B cell (primary cell): ENCODE measurements around the gene CCDC34. TPM values are rescaled to one million over a fixed set of nuclear protein-coding genes. Genes with fewer than 3 reads are reported as not detected.

Experiments used
- ATAC-seq: fragments of 200-7000 bp; cut with Tn5 transposase; one replicate; pipeline ENCODE4 v1.10.0; 2021; ENCODE audit warnings: low read depth, mild to moderate bottlenecking, moderate number of reproducible peaks, moderate library complexity
- CTCF ChIA-PET: fragments of 350-600 bp; sonication (Branson Sonifier 250); formaldehyde crosslinking; loops from one replicate; lab custom pipeline; 2021; ENCODE audit warnings: antibody characterized with exemption, inconsistent platforms; lab: Charles Lee
- POLR2A ChIA-PET: fragments of 350-600 bp; sonication (Branson Sonifier 250); formaldehyde crosslinking; loops from one replicate; lab custom pipeline; 2021; ENCODE audit warnings: antibody characterized with exemption; lab: Charles Lee
- DNase-seq: peaks from one replicate; pipeline ENCODE4 v3.0.0; 2013
- H2AFZ ChIP-seq: 2 replicates; pipeline ENCODE4 v1.6.1; 2012; ENCODE audit warnings: mild to moderate bottlenecking, low read depth, low read length; ENCODE audit not compliant: insufficient read depth, poor library complexity, severe bottlenecking
- H3K27ac ChIP-seq, 2 donors: 1 replicate in 1 of 2; 2 replicates in 1 of 2; pipeline ENCODE4 v1.5.1; 2012 to 2013; ENCODE audit warnings: low read length in 2 of 2, mild to moderate bottlenecking in 2 of 2, moderate library complexity in 1 of 2
- H3K27me3 ChIP-seq, 4 experiments: fragments of 200-600 bp in 1 of 4; sonication (generic) in 1 of 4; replicated peaks in 1 of 4; 1 replicate in 2 of 4; 2 replicates in 2 of 4; pipeline versions ENCODE4 v1.6.1 to v1.7.0; 2013 to 2016; ENCODE audit warnings: low read length in 3 of 4, mild to moderate bottlenecking in 2 of 4, mixed read lengths in 1 of 4, moderate library complexity in 1 of 4; ENCODE audit not compliant: insufficient read depth in 4 of 4, control insufficient read depth in 3 of 4; ENCODE audit errors: control extremely low read depth in 1 of 4
- H3K36me3 ChIP-seq, 2 experiments: replicated peaks in 1 of 2; 1 replicate in 1 of 2; 2 replicates in 1 of 2; pipeline versions ENCODE4 v1.6.1 to v1.7.1; 2013; ENCODE audit warnings: low read length in 1 of 2; ENCODE audit not compliant: insufficient read depth in 2 of 2, control insufficient read depth in 1 of 2; ENCODE audit errors: control extremely low read depth in 1 of 2, extremely low read depth in 1 of 2
- H3K4me1 ChIP-seq, 2 donors: fragments of 200-600 bp in 1 of 2; sonication (generic) in 1 of 2; 1 replicate in 1 of 2; 2 replicates in 1 of 2; pipeline versions ENCODE4 v1.5.1 to v1.6.1; 2013 to 2017; ENCODE audit warnings: low read length in 2 of 2; ENCODE audit not compliant: control insufficient read depth in 2 of 2, insufficient read depth in 2 of 2
- H3K4me2 ChIP-seq: replicated peaks from 2 replicates; pipeline ENCODE3; 2012; ENCODE audit warnings: mild to moderate bottlenecking, low read depth, low read length; ENCODE audit not compliant: poor library complexity, severe bottlenecking
- H3K4me3 ChIP-seq, 5 experiments: fragments of 200-600 bp in 1 of 5; sonication (generic) in 1 of 5; 1 replicate in 3 of 5; 2 replicates in 2 of 5; pipeline versions ENCODE4 v1.5.1 to v1.7.0; 2011 to 2016; ENCODE audit warnings: low read length in 4 of 5, mild to moderate bottlenecking in 4 of 5, low read depth in 2 of 5, control low read depth in 1 of 5, moderate library complexity in 1 of 5; ENCODE audit not compliant: insufficient read depth in 1 of 5; ENCODE audit errors: control extremely low read depth in 1 of 5, extremely low read depth in 1 of 5
- H3K79me2 ChIP-seq: fragments of 200-600 bp; sonication (generic); one replicate; pipeline ENCODE4 v1.6.0; 2016; ENCODE audit warnings: low read length; ENCODE audit not compliant: control insufficient read depth, insufficient read depth
- H3K9ac ChIP-seq: fragments of 200-600 bp; sonication (generic); 2 replicates; pipeline ENCODE4 v1.6.1; 2017; ENCODE audit warnings: mild to moderate bottlenecking, low read length, moderate library complexity
- H3K9me3 ChIP-seq, 3 donors: one replicate each; pipeline versions ENCODE4 v1.6.1 to v1.7.1; 2013; ENCODE audit warnings: low read length in 2 of 3; ENCODE audit not compliant: control insufficient read depth in 2 of 3, insufficient read depth in 1 of 3; ENCODE audit errors: control extremely low read depth in 1 of 3
- H4K20me1 ChIP-seq: 2 replicates; pipeline ENCODE4 v1.6.0; 2012; ENCODE audit warnings: mild to moderate bottlenecking, low read length; ENCODE audit not compliant: insufficient read depth, control insufficient read depth, poor library complexity, severe bottlenecking
- H3K27ac Mint-ChIP-seq: one replicate; pipeline ENCODE4 v1.8.0; 2021; ENCODE audit warnings: mixed read lengths
- H3K27me3 Mint-ChIP-seq: one replicate; pipeline ENCODE4 v1.8.0; 2021; ENCODE audit warnings: mixed read lengths
- H3K4me1 Mint-ChIP-seq: one replicate; pipeline ENCODE4 v1.8.0; 2021; ENCODE audit warnings: mixed read lengths
- H3K4me3 Mint-ChIP-seq: one replicate; pipeline ENCODE4 v1.8.0; 2021; ENCODE audit warnings: mixed read lengths
- H3K9me3 Mint-ChIP-seq: one replicate; pipeline ENCODE4 v1.8.0; 2022; ENCODE audit warnings: mixed read lengths; ENCODE audit not compliant: insufficient read depth
- CTCF ChIP-seq: fragments of 200-600 bp; IDR thresholded peaks from one replicate; pipeline ENCODE4 v1.8.0; 2022; ENCODE audit warnings: antibody characterized with exemption, mild to moderate bottlenecking
- EZH2 ChIP-seq: IDR thresholded peaks from 2 replicates; pipeline ENCODE4 v1.6.1; 2012; ENCODE audit warnings: borderline replicate concordance, low read depth, mild to moderate bottlenecking, moderate library complexity, low read length; ENCODE audit not compliant: insufficient read depth, poor library complexity, severe bottlenecking
- whole genome bisulfite sequencing: methylation state at CpG from one replicate; pipeline ENCODE4 v1.1.5; 2013; ENCODE audit warnings: missing lambda C conversion rate; ENCODE audit not compliant: insufficient coverage; 5-methylcytosine and 5-hydroxymethylcytosine counted together
- intact Hi-C: fragments of 100-400 bp; cut with micrococcal nuclease; formaldehyde crosslinking; loops from one replicate; pipeline ENCODE4 v1.10.0; 2022
- polyA plus RNA-seq: library from polyadenylated mRNA; depleted of rRNA; stranded (reverse); fragments of >200 nt; gene quantifications from 2 replicates; pipeline ENCODE4 v1.2.3, GENCODE V29; 2012
- total RNA-seq, 2 donors: library from RNA; stranded (reverse); fragments of 120-200 nt in 1 of 2; gene quantifications; 1 replicate in 1 of 2; 2 replicates in 1 of 2; pipeline versions ENCODE4 v1.2.3 to v1.2.4, GENCODE V29; 2013 to 2022

CCDC34 gene
- total and polyA plus RNA-seq, 2 donors (not counting 1 experiment from before 2014, with no cell fraction given) = 0.94 to 4.1 TPM

GRCh38 chr11:27384227-27384626 is 21.2 kb upstream of the CCDC34 start:
- H3K36me3 ChIP-seq = no peaks in the 10 kb centered on the region
- H3K4me2 ChIP-seq = no peak overlapping the region
- H4K20me1 ChIP-seq = no peaks in the 10 kb centered on the region
- no peak overlapping the region for H3K4me3 ChIP-seq
- CTCF ChIA-PET = interaction anchor here (1.0 to 1.4 kb wide), 2 partner anchors 17 to 101 kb away, joined by 3 to 5 read pairs; no protein-coding TSS in a partner anchor
- H3K4me1 Mint-ChIP-seq = no peaks in the 10 kb centered on the region
- no peak overlapping the region for H2AFZ ChIP-seq
- no peak overlapping the region for H3K27ac Mint-ChIP-seq
- no peak overlapping the region for H3K9ac ChIP-seq
- H3K9me3 Mint-ChIP-seq = no peaks in the 10 kb centered on the region
- TF ChIP-seq CTCF (no peak), EZH2 (no peak)
- no peaks in the 10 kb centered on the region for H3K27me3 ChIP-seq
- no peaks in the 10 kb centered on the region for H3K9me3 ChIP-seq
- no peak overlapping the region for H3K27ac ChIP-seq
- intact Hi-C loops = no loop called here
- no peak for DNase-seq
- POLR2A ChIA-PET = no interaction called here
- H3K4me3 Mint-ChIP-seq = no peak overlapping the region
- no peaks in the 10 kb centered on the region for H3K79me2 ChIP-seq
- no peaks in the 10 kb centered on the region for H3K4me1 ChIP-seq
- no peaks in the 10 kb centered on the region for H3K27me3 Mint-ChIP-seq
- no peak for ATAC-seq

GRCh38 chr11:27383645-27384044 is 20.6 kb upstream of the CCDC34 start:
- CTCF ChIA-PET = interaction anchor here (1.4 kb wide), 1 partner anchor 102 kb away, joined by 5 read pairs; no protein-coding TSS in a partner anchor

More at GRCh38 chr11:27383645-27384044, 20.6 kb upstream of the CCDC34 start:
- POLR2A ChIA-PET = no interaction called here
- Histone ChIP-seq H3K79me2 (no peaks in the 10 kb centered on the region), H3K9me3 (no peaks in the 10 kb centered on the region), H2AFZ (no peak overlapping the region), H3K4me2 (no peak overlapping the region), H3K27me3 (no peaks in the 10 kb centered on the region), H3K4me1 (no peaks in the 10 kb centered on the region), H3K36me3 (no peaks in the 10 kb centered on the region), H3K27ac (no peak overlapping the region), H3K4me3 (no peak overlapping the region), H3K9ac (no peak overlapping the region), H4K20me1 (no peaks in the 10 kb centered on the region)
- Mint-ChIP-seq H3K4me3 (no peak overlapping the region), H3K9me3 (no peaks in the 10 kb centered on the region), H3K27me3 (no peaks in the 10 kb centered on the region), H3K4me1 (no peaks in the 10 kb centered on the region), H3K27ac (no peak overlapping the region)
- WGBS = no CpG with 5 or more reads among the region's 1 CpG
- TF ChIP-seq EZH2 (no peak), CTCF (no peak)
- DNase-seq (no peak), ATAC-seq (no peak)
- intact Hi-C loops = no loop called here
